ENCODE results near the gene SLC5A12. TPM values are rescaled to one million over a fixed set of nuclear protein-coding genes. Genes with fewer than 3 reads are reported as not detected.

Gene SLC5A12
- total and polyA plus RNA-seq, 12 donors: 0.05 TPM; not detected in 11

DNA sequence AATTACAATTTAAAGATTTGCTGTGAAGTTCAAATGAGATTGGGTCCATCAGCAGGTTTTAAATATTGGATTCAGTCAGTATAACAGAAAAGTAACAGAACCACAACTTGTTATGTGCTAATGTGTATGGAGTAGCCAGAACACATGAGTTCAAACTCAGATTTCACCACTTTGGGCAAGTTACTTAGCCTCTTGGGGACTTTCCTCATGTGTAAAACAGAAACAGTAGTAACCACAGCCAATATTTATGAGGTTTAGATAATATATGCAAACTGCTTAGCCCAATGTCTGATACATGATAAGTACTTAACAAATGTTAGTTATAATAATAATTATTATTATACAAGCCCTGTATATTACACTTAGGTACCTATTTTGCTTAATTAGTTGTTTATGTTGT, 21.8 kb upstream of the SLC5A12 start:
- Histone ChIP-seq H3K4me3 (no peak overlapping the region), H3K4me1 (no peaks in the 10 kb centered on the region), H3K36me3 (no peaks in the 10 kb centered on the region), H3K27ac (no peak overlapping the region), H3K27me3 (no peaks in the 10 kb centered on the region), H3K9me3 (no peaks in the 10 kb centered on the region)
- TF ChIP-seq, protein P1, sequence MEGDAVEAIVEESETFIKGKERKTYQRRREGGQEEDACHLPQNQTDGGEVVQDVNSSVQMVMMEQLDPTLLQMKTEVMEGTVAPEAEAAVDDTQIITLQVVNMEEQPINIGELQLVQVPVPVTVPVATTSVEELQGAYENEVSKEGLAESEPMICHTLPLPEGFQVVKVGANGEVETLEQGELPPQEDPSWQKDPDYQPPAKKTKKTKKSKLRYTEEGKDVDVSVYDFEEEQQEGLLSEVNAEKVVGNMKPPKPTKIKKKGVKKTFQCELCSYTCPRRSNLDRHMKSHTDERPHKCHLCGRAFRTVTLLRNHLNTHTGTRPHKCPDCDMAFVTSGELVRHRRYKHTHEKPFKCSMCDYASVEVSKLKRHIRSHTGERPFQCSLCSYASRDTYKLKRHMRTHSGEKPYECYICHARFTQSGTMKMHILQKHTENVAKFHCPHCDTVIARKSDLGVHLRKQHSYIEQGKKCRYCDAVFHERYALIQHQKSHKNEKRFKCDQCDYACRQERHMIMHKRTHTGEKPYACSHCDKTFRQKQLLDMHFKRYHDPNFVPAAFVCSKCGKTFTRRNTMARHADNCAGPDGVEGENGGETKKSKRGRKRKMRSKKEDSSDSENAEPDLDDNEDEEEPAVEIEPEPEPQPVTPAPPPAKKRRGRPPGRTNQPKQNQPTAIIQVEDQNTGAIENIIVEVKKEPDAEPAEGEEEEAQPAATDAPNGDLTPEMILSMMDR (IDR thresholded peaks at IDR 0.05): no peak
- no peak for DNase-seq
- no peak for ATAC-seq
- intact Hi-C loops (cut with DNase I): no loop called here

DNA sequence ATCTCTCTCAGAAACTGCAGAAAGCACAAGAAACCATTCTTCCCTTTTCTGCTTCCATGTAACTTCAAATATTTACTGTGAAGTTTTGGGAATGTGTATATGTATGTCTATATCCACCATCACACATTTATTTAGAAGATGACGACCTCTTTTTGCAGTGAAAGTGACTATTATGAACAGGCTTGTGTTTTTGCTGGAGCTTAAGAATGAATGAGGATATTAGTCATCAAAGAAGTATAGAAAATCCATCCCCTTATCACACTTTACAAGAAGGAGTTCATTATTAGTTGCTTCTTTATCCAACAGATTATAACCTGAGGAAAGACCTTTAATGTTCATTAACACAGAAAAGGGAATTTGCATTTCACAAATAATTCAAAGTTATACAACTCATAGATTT, 21.1 kb upstream of the SLC5A12 start:
- H3K27me3 ChIP-seq: no peaks in the 10 kb centered on the region
- H3K36me3 ChIP-seq: no peaks in the 10 kb centered on the region
- no peak overlapping the region for H3K27ac ChIP-seq
- H3K4me3 ChIP-seq: no peak overlapping the region
- 0 to 63% methylated on average over 1 of the region's 1 CpG for WGBS, 2 donors
- no peaks in the 10 kb centered on the region for H3K9me3 ChIP-seq
- DNase-seq (no peak), ATAC-seq (no peak)
- intact Hi-C loops (cut with DNase I): no loop called here
- no peaks in the 10 kb centered on the region for H3K4me1 ChIP-seq
- TF ChIP-seq, protein P1 (IDR thresholded peaks at IDR 0.05): no peak

DNA sequence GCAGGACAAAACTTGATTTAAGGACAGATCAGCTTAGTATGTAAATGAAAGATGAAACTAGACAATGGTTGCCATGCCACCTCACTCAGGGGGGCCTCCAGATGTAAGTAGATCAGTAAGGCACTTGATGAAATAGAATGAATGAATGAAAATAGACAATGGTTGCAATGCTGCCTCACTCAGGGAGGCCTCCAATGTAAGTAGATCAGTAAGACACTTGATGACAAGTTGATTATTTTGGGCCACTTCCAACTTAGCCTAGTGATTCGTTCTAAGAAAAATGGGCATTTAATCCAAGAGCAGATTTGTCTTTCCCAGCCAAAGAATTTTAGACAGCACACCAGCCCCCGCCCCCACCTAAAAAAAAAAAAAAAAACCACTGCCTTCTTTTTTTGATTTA, 19.2 kb upstream of the SLC5A12 start:
- no peak for ATAC-seq
- no peak for DNase-seq
- no peaks in the 10 kb centered on the region for H3K36me3 ChIP-seq
- no peak overlapping the region for H3K4me3 ChIP-seq
- peaks cover 0 to 4% (median 0%) of the 10 kb centered on the region in 11 donors for H3K9me3 ChIP-seq
- H3K4me1 ChIP-seq: no peaks in the 10 kb centered on the region
- no peak overlapping the region for H3K27ac ChIP-seq
- 32 to 37% methylated on average over 2 of the region's 2 CpGs for WGBS, 2 donors
- TF ChIP-seq, protein P1 (IDR thresholded peaks at IDR 0.05): no peak
- intact Hi-C loops (cut with DNase I): no loop called here
- no peaks in the 10 kb centered on the region for H3K27me3 ChIP-seq

DNA sequence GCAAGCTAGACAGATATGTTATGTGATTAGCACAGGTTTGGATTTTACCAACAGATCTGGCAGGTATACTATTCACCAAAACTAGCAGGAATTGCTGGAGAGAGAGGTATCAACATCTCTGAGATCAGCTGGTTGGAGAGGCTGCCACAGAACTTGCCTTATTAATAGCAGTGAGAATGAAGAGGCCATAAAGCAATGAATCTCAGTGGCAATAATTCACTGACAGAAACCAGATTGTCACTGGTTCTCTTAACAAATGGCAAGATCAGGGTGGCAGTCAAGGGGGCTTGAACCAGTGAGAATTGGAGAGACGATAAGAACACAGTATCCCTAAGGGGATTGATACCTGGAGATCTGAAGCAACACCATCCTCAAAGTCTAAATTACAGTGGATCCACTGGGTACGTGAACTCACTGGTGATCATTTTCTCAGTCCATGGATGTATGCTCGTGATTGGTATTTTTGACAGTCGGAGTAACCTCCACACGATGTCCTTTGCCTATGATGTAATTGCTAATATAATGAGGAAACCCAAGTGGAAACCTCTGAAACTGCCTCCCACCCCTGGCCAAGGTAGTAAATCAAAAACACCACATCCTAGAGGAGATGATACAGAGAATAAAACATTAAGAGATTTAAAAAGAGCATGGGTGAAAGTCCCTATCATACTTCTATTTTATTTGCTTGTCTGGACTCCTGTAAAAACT, 17.7 kb upstream of the SLC5A12 start:
- WGBS, 2 donors: 86 to 88% methylated on average over 5 of the region's 5 CpGs
- H3K9me3 ChIP-seq: peaks cover 0 to 4% (median 0%) of the 10 kb centered on the region in 11 donors
- no peaks in the 10 kb centered on the region for H3K27me3 ChIP-seq
- H3K27ac ChIP-seq: no peak overlapping the region
- H3K4me3 ChIP-seq: no peak overlapping the region
- TF ChIP-seq, protein P1 (IDR thresholded peaks at IDR 0.05): no peak
- ATAC-seq (no peak), DNase-seq (no peak)
- intact Hi-C loops (cut with DNase I): no loop called here
- H3K36me3 ChIP-seq: no peaks in the 10 kb centered on the region
- no peaks in the 10 kb centered on the region for H3K4me1 ChIP-seq
